GM08714 (cell line): ENCODE measurements around the gene OCA2.
"Not testable (repeated sequence)": the region's sequence is repeated elsewhere in the genome, so short reads cannot be mapped to it uniquely, and the experiment has no call there.

Source experiments
- H3K4me3 ChIP-seq: fragments of 200-500 bp; sonication (Bioruptor generic); 2 replicates; pipeline ENCODE4 v1.5.1; 2014; ENCODE audit warnings: mild to moderate bottlenecking, low read length, inconsistent platforms
- ZNF274 ChIP-seq: IDR thresholded peaks from 2 replicates; pipeline ENCODE4 v1.6.1; 2012; ENCODE audit warnings: mild to moderate bottlenecking, low read depth, low read length

Gene OCA2

GRCh38 chr15:28021281-28022039 lies 77.7 kb downstream of the OCA2 start:
- no peak for TF ChIP-seq ZNF274
- no peak overlapping the region for H3K4me3 ChIP-seq

- no peak overlapping the region for H3K4me3 ChIP-seq
- no peak for TF ChIP-seq ZNF274
Measured at GRCh38 chr15:28020644-28021043, 78.5 kb downstream of the OCA2 start.

- H3K4me3 ChIP-seq: no peak overlapping the region
Measured at GRCh38 chr15:28019594-28020309, 79.4 kb downstream of the OCA2 start.

GRCh38 chr15:28018291-28019044 lies 80.6 kb downstream of the OCA2 start:
- H3K4me3 ChIP-seq: no peak overlapping the region
- TF ChIP-seq ZNF274: no peak

More at GRCh38 chr15:28019594-28020309, 79.4 kb downstream of the OCA2 start:
- TF ChIP-seq ZNF274: no peak

- no peak overlapping the region for H3K4me3 ChIP-seq
- TF ChIP-seq ZNF274: no peak
Measured at GRCh38 chr15:28017423-28017924, 81.6 kb downstream of the OCA2 start.

GRCh38 chr15:28015855-28016254 lies 83.3 kb downstream of the OCA2 start:
- no peak for TF ChIP-seq ZNF274
- H3K4me3 ChIP-seq: no peak overlapping the region

GRCh38 chr15:28014623-28015200 lies 84.4 kb downstream of the OCA2 start:
- no peak overlapping the region for H3K4me3 ChIP-seq
- TF ChIP-seq ZNF274: no peak

- no peak for TF ChIP-seq ZNF274
- no peak overlapping the region for H3K4me3 ChIP-seq
Measured at GRCh38 chr15:28013976-28014375, 85.1 kb downstream of the OCA2 start.

- no peak overlapping the region for H3K4me3 ChIP-seq
- TF ChIP-seq ZNF274: no peak
Measured at GRCh38 chr15:28013480-28013879, 85.6 kb downstream of the OCA2 start.

GRCh38 chr15:28012231-28012630 lies 86.9 kb downstream of the OCA2 start:
- TF ChIP-seq ZNF274: no peak
- H3K4me3 ChIP-seq: no peak overlapping the region

- not testable (repeated sequence) for H3K4me3 ChIP-seq
Measured at GRCh38 chr15:28008175-28008574, 90.9 kb downstream of the OCA2 start.

GRCh38 chr15:28006116-28006905 lies 92.8 kb downstream of the OCA2 start:
- no peak overlapping the region for H3K4me3 ChIP-seq
- TF ChIP-seq ZNF274: no peak

- TF ChIP-seq ZNF274: no peak
- H3K4me3 ChIP-seq: no peak overlapping the region
Measured at GRCh38 chr15:28005004-28005527, 94.0 kb downstream of the OCA2 start.
